HG03571 (cell line): Measurements from ENCODE around the gene GNRHR.

Experiments
- ATAC-seq: cut with Tn5 transposase; IDR thresholded peaks from one replicate; pipeline ENCODE4 v1.9.1; 2021; ENCODE audit not compliant: unreplicated experiment

The GNRHR gene

GRCh38 chr4:67700738-67701516, 53.3 kb downstream of the GNRHR start, which contains the start of gene UBA6:
TSS of gene UBA6 (minus strand) at chr4:67701155. CDS start at chr4:67701119, 36 bp downstream.
- peak; percentile 98 for ATAC-seq

- ATAC-seq, result no peak
Measured at GRCh38 chr4:67700116-67700737, 54.0 kb downstream of the GNRHR start.

- no peak for ATAC-seq
Measured at GRCh38 chr4:67699603-67700002, 54.6 kb downstream of the GNRHR start.

- ATAC-seq, result no peak
Measured at GRCh38 chr4:67697860-67698687, 56.1 kb downstream of the GNRHR start.

- ATAC-seq, result no peak
Measured at GRCh38 chr4:67696061-67696460, 58.1 kb downstream of the GNRHR start.

- no peak for ATAC-seq
Measured at GRCh38 chr4:67694662-67695061, 59.5 kb downstream of the GNRHR start.

- ATAC-seq, result no peak
Measured at GRCh38 chr4:67691328-67691727, 62.9 kb downstream of the GNRHR start.
